IPS-15b (cell line): Measurements from ENCODE around the gene ROCK2.
"Not testable (repeated sequence)": the region's sequence is repeated elsewhere in the genome, so short reads cannot be mapped to it uniquely, and the experiment has no call there.

Experiments used
- H3K27me3 ChIP-seq: one replicate; pipeline ENCODE4 v1.6.1; 2013; ENCODE audit warnings: low read length; ENCODE audit not compliant: control insufficient read depth, insufficient read depth
- H3K36me3 ChIP-seq: one replicate; pipeline ENCODE4 v1.6.1; 2013; ENCODE audit warnings: low read length; ENCODE audit not compliant: control insufficient read depth, insufficient read depth
- H3K4me1 ChIP-seq: one replicate; pipeline ENCODE4 v1.6.1; 2013; ENCODE audit warnings: mild to moderate bottlenecking, low read length; ENCODE audit not compliant: control insufficient read depth, insufficient read depth
- H3K4me3 ChIP-seq: one replicate; pipeline ENCODE4 v1.5.1; 2013; ENCODE audit warnings: low read depth, low read length
- H3K9ac ChIP-seq: one replicate; pipeline ENCODE4 v1.6.1; 2013; ENCODE audit warnings: low read depth, mild to moderate bottlenecking, low read length
- H3K9me3 ChIP-seq: one replicate; pipeline ENCODE4 v1.6.1; 2013; ENCODE audit warnings: mild to moderate bottlenecking, low read length; ENCODE audit not compliant: control insufficient read depth, insufficient read depth

Gene ROCK2

DNA sequence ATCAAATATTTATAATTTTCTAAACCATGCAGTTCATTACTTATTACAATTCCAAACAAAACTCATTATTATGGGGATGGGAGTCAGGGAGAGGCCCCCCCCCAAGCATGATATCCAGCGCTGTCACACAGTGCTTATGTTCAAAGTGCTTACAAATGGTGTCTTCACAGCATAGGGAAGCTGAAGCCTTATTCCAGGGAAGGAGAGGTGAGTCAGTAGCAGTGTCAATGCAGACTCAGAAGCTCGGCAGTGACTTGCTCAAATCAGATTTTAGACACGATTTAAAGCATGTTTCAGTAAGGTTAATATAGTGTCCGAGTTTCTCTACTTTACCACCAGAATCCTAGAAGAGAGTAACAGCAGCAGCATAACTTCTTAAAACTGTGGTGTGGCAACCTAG is 164.5 kb downstream of the ROCK2 start:
- no peak overlapping the region for H3K9ac ChIP-seq
- no peaks in the 10 kb centered on the region for H3K36me3 ChIP-seq
- no peaks in the 10 kb centered on the region for H3K4me1 ChIP-seq
- no peaks in the 10 kb centered on the region for H3K27me3 ChIP-seq
- H3K4me3 ChIP-seq, result no peak overlapping the region
- no peaks in the 10 kb centered on the region for H3K9me3 ChIP-seq

DNA sequence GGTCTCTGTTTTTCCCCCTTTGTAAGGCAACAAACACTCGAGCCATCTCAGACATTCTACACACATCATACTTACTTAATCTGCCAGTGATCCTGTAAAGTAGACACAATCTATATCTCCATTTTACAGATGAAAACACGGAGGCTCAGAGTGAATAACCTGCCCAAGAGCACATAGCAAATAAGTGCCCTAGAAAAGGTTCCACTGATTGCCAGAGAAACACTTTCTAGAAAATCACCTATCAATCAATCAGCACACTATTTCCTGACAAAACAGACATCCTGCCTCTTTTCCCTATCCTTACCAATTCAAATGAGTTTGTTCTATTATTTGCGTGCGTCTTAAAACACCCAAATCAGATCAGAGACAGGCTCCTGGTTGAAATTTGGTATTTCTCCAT is 165.2 kb downstream of the ROCK2 start:
- Histone ChIP-seq H3K4me1 (no peaks in the 10 kb centered on the region), H3K9ac (no peak overlapping the region), H3K36me3 (no peaks in the 10 kb centered on the region), H3K4me3 (no peak overlapping the region), H3K9me3 (no peaks in the 10 kb centered on the region), H3K27me3 (no peaks in the 10 kb centered on the region)

- H3K9ac ChIP-seq, result no peak overlapping the region
- H3K27me3 ChIP-seq, result no peaks in the 10 kb centered on the region
- H3K9me3 ChIP-seq, result no peaks in the 10 kb centered on the region
- no peaks in the 10 kb centered on the region for H3K36me3 ChIP-seq
- H3K4me1 ChIP-seq, result no peaks in the 10 kb centered on the region
- no peak overlapping the region for H3K4me3 ChIP-seq
Measured at GRCh38 chr2:11177871-11178690, 166.4 kb downstream of the ROCK2 start.

GRCh38 chr2:11175293-11175795 is 169.1 kb downstream of the ROCK2 start:
- Histone ChIP-seq H3K4me3 (no peak overlapping the region), H3K4me1 (no peaks in the 10 kb centered on the region), H3K36me3 (no peaks in the 10 kb centered on the region), H3K9me3 (no peaks in the 10 kb centered on the region), H3K9ac (no peak overlapping the region), H3K27me3 (no peaks in the 10 kb centered on the region)

DNA sequence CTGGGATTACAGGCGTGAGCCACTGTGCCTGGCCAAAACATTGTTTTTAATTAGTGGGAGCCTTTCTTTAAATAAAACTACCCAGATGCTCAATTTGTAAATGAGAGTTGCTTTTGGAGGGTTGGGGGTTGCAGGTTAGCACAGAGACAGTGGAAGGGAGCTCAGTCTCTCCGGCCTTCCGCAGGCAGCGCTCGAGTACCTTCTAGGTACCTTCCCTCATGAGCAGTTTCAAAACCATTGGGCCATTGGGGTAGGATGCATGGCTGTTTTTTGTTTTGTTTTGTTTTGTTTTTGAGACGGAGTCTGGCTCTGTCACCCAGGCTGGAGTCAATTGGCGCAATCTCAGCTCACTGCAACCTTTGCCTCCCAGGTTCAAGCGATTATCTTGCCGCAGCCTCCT is 170.2 kb downstream of the ROCK2 start:
- no peak overlapping the region for H3K9ac ChIP-seq
- no peaks in the 10 kb centered on the region for H3K36me3 ChIP-seq
- H3K9me3 ChIP-seq, result no peaks in the 10 kb centered on the region
- no peaks in the 10 kb centered on the region for H3K27me3 ChIP-seq
- H3K4me1 ChIP-seq, result no peaks in the 10 kb centered on the region
- no peak overlapping the region for H3K4me3 ChIP-seq

GRCh38 chr2:11169333-11169732 is 175.1 kb downstream of the ROCK2 start:
- Histone ChIP-seq H3K27me3 (no peaks in the 10 kb centered on the region), H3K4me1 (no peaks in the 10 kb centered on the region), H3K4me3 (no peak overlapping the region), H3K9me3 (no peaks in the 10 kb centered on the region), H3K36me3 (no peaks in the 10 kb centered on the region), H3K9ac (no peak overlapping the region)

- Histone ChIP-seq H3K9me3 (no peaks in the 10 kb centered on the region), H3K4me1 (no peaks in the 10 kb centered on the region), H3K36me3 (no peaks in the 10 kb centered on the region), H3K27me3 (no peaks in the 10 kb centered on the region), H3K9ac (no peak overlapping the region), H3K4me3 (no peak overlapping the region)
Measured at GRCh38 chr2:11168488-11168887, 175.9 kb downstream of the ROCK2 start.

- Histone ChIP-seq H3K4me3 (no peak overlapping the region), H3K27me3 (no peaks in the 10 kb centered on the region), H3K9me3 (no peaks in the 10 kb centered on the region), H3K9ac (no peak overlapping the region), H3K36me3 (no peaks in the 10 kb centered on the region), H3K4me1 (no peaks in the 10 kb centered on the region)
Measured at GRCh38 chr2:11166476-11166875, 178.0 kb downstream of the ROCK2 start.

DNA sequence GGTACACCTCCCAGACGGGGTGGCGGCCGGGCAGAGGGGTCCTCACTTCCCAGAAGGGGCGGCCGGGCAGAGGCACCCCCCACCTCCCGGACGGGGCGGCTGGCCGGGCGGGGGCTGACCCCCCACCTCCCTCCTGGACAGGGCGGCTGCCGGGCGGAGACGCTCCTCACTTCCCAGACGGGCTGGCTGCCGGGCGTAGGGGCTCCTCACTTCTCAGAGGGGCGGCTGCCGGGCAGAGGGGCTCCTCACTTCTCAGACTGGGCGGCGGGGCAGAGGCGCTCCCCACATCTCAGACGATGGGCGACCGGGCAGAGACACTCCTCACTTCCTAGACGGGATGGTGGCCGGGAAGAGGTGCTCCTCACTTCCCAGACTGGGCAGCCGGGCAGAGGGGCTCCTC is 179.4 kb downstream of the ROCK2 start:
- H3K27me3 ChIP-seq, H3K9me3 ChIP-seq, H3K4me3 ChIP-seq, H3K9ac ChIP-seq, H3K36me3 ChIP-seq, H3K4me1 ChIP-seq: not testable (repeated sequence)

GRCh38 chr2:11163439-11164317 is 180.8 kb downstream of the ROCK2 start:
- Histone ChIP-seq H3K27me3 (no peaks in the 10 kb centered on the region), H3K36me3 (no peaks in the 10 kb centered on the region), H3K9me3 (no peaks in the 10 kb centered on the region), H3K4me1 (no peaks in the 10 kb centered on the region), H3K4me3 (no peak overlapping the region), H3K9ac (no peak overlapping the region)

GRCh38 chr2:11161747-11162146 is 182.7 kb downstream of the ROCK2 start:
- Histone ChIP-seq H3K9me3 (no peaks in the 10 kb centered on the region), H3K4me3 (no peak overlapping the region), H3K9ac (no peak overlapping the region), H3K36me3 (no peaks in the 10 kb centered on the region), H3K27me3 (no peaks in the 10 kb centered on the region), H3K4me1 (no peaks in the 10 kb centered on the region)
